Heart left ventricle (tissue), 16 donors: Measurements from ENCODE around the gene VCL. TPM values are rescaled to one million over a fixed set of nuclear protein-coding genes. Genes with fewer than 3 reads are reported as not detected.

Experiments used
- ATAC-seq, 4 donors: fragments of 200-7000 bp; cut with Tn5 transposase; one replicate each; pipeline ENCODE4 v1.9.1; 2020 to 2022; ENCODE audit warnings: moderate library complexity in 4 of 4, mild to moderate bottlenecking in 3 of 4, moderate number of reproducible peaks in 1 of 4
- DNase-seq, 5 donors: peaks; one replicate each; pipeline ENCODE4 v3.0.0-alpha.2; 2020
- H3K27ac ChIP-seq, 12 donors: fragments of 200-600 bp; sonication (generic) in 4 of 12; one replicate each; pipeline versions ENCODE4 v1.5.0 to v1.8.0; 2016 to 2022; ENCODE audit warnings: mild to moderate bottlenecking in 2 of 12
- H3K27me3 ChIP-seq, 9 donors: fragments of 200-600 bp; sonication (generic) in 2 of 9; one replicate each; pipeline versions ENCODE4 v1.5.1 to v1.8.0; 2016 to 2022; ENCODE audit warnings: mild to moderate bottlenecking in 3 of 9
- H3K36me3 ChIP-seq, 9 donors: fragments of 200-600 bp; sonication (generic) in 2 of 9; one replicate each; pipeline versions ENCODE4 v1.5.0 to v1.8.0; 2018 to 2022; ENCODE audit warnings: mild to moderate bottlenecking in 2 of 9
- H3K4me1 ChIP-seq, 12 donors: fragments of 200-600 bp; sonication (generic) in 4 of 12; one replicate each; pipeline versions ENCODE4 v1.5.0 to v1.8.0; 2016 to 2022; ENCODE audit warnings: mild to moderate bottlenecking in 3 of 12
- H3K4me3 ChIP-seq, 12 donors: fragments of 200-600 bp; sonication (generic) in 4 of 12; one replicate each; pipeline versions ENCODE4 v1.5.0 to v1.8.0; 2017 to 2022; ENCODE audit warnings: mild to moderate bottlenecking in 9 of 12, moderate library complexity in 4 of 12
- H3K9me3 ChIP-seq, 12 donors: fragments of 200-600 bp; sonication (generic) in 4 of 12; one replicate each; pipeline versions ENCODE4 v1.5.0 to v1.8.0; 2016 to 2022; ENCODE audit warnings: mild to moderate bottlenecking in 1 of 12
- CTCF ChIP-seq, 12 donors: fragments of 200-600 bp; sonication (generic) in 4 of 12; IDR thresholded peaks; one replicate each; pipeline versions ENCODE4 v1.5.0 to v1.8.0; 2018 to 2022; ENCODE audit warnings: antibody characterized with exemption in 12 of 12, mild to moderate bottlenecking in 5 of 12
- POLR2A ChIP-seq, 2 donors: fragments of 450-650 bp; IDR thresholded peaks; one replicate each; pipeline ENCODE4 v1.6.1; 2017; ENCODE audit warnings: antibody characterized with exemption in 2 of 2, mild to moderate bottlenecking in 2 of 2, moderate library complexity in 2 of 2
- WGBS, 4 donors: extraction: QIAGEN DNeasy Blood & Tissue Kit in 2 of 4; methylation state at CpG; one replicate each; pipeline versions ENCODE4 v1.1.5 to v1.1.7; 2013 to 2018; 5-methylcytosine and 5-hydroxymethylcytosine counted together
- intact Hi-C, 10 donors: fragments of 100-400 bp; cut with DNase I; formaldehyde crosslinking; loops; one replicate each; pipeline versions ENCODE4 v1.11.1 to v1.14.2; 2022
- polyA plus RNA-seq, 2 donors: library from polyadenylated mRNA; stranded (reverse); fragments of 200-250 nt; gene quantifications; one replicate each; pipeline ENCODE4 v1.2.3, GENCODE V29; 2013
- total RNA-seq, 9 donors: library from RNA; depleted of rRNA in 2 of 9; stranded (reverse); fragments of >200 nt in 2 of 9; fragmentation: NEBNext Ultra II Directional in 3 of 9; extraction: Animal tissue kit (Norgen Biotek cat#: 25700) in 3 of 9; gene quantifications; one replicate each; pipeline versions ENCODE4 v1.1.0 to v1.2.4, GENCODE V29; 2016 to 2023
- donor health status: ischemic (EF 13 %, LVEDD 7.1; RV severe dilation, severe dysfunction).
- donor health status: healthy with polysubstance abuse.
- donor health status: DM: no; HTN: yes; CAD: no.
- donor health status: DM: no; HTN: no; CAD: no.
- donor health status: ischemic (EF 25% LVEDD 6.9; RV normal size, moderate dysfunction).
- donor health status: ischemic (EF 25% LVEDD 5.7; RV mildly dilated, moderate dysfunction).
- donor health status: healthy.
- donor health status: DM: yes; HTN: yes; CAD: no.
- donor health status: ischemic (EF 35%, LVEDD 5.7; RV mildly dilated, moderate dysfunction).
- donor health status: nonischemic (EF 11% LVEDD 7.7; RV severe dilation, severe dysfunction).
- donor health status: DM: yes; HTN: yes; CAD: no.
- donor health status: PGD.
- donor health status: ischemic (EF 29% LVEDD 5.4; RV normal size, mild dysfunction).
- donor health status: nonischemic (EF 23%, LVEDD 6.1; RV moderate dilation, normal function).

Gene VCL
- total and polyA plus RNA-seq, 11 donors = 84.5 to 543 (median 273) TPM

- no peak for DNase-seq
- TF ChIP-seq CTCF (IDR thresholded peaks at IDR 0.05) (no peak), POLR2A (IDR thresholded peaks at IDR 0.05) (no peak)
- H3K36me3 ChIP-seq = peaks cover 5 to 99% (median 93%) of the 10 kb centered on the region in 9 donors
- H3K4me1 ChIP-seq = peaks cover 0 to 6% (median 0%) of the 10 kb centered on the region in 12 donors
- H3K9me3 ChIP-seq = no peaks in the 10 kb centered on the region
- no peak overlapping the region for H3K4me3 ChIP-seq
- H3K27me3 ChIP-seq = no peaks in the 10 kb centered on the region
- H3K27ac ChIP-seq = no peak overlapping the region
- ATAC-seq = no peak
- WGBS, 4 donors = 90 to 94% (median 92%) methylated on average over 3 of the region's 3 CpGs
- intact Hi-C loops = no loop called here
Measured at GRCh38 chr10:74092372-74092771, 94.5 kb downstream of the VCL start.

GRCh38 chr10:74093530-74094164 is 95.7 kb downstream of the VCL start:
- peaks cover 9 to 100% (median 99%) of the 10 kb centered on the region in 9 donors for H3K36me3 ChIP-seq
- WGBS, 4 donors = 88 to 96% (median 95%) methylated on average over 4 of the region's 4 CpGs

GRCh38 chr10:74094231-74094630 is 96.3 kb downstream of the VCL start:
- ATAC-seq (no peak), DNase-seq (no peak)
- Histone ChIP-seq H3K4me3 (no peak overlapping the region), H3K27me3 (no peaks in the 10 kb centered on the region), H3K36me3 (peaks cover 9 to 100% (median 99%) of the 10 kb centered on the region in 9 donors), H3K9me3 (no peaks in the 10 kb centered on the region), H3K4me1 (peaks cover 0 to 1% (median 0%) of the 10 kb centered on the region in 12 donors), H3K27ac (no peak overlapping the region)
- intact Hi-C loops = no loop called here
- WGBS, 4 donors = 94 to 95% (median 94%) methylated on average over 6 to 7 of the region's 7 CpGs
- TF ChIP-seq POLR2A (IDR thresholded peaks at IDR 0.05) (no peak), CTCF (IDR thresholded peaks at IDR 0.05) (no peak)

More at GRCh38 chr10:74093530-74094164, 95.7 kb downstream of the VCL start:
- TF ChIP-seq CTCF (IDR thresholded peaks at IDR 0.05) (no peak), POLR2A (IDR thresholded peaks at IDR 0.05) (no peak)
- intact Hi-C loops = no loop called here
- peaks cover 0 to 6% (median 0%) of the 10 kb centered on the region in 12 donors for H3K4me1 ChIP-seq
- DNase-seq (no peak), ATAC-seq (no peak)
- no peak overlapping the region for H3K4me3 ChIP-seq
- no peaks in the 10 kb centered on the region for H3K27me3 ChIP-seq
- no peak overlapping the region for H3K27ac ChIP-seq
- no peaks in the 10 kb centered on the region for H3K9me3 ChIP-seq

GRCh38 chr10:74096777-74097176 is 98.9 kb downstream of the VCL start:
- WGBS, 4 donors = 95 to 97% (median 97%) methylated on average over 2 of the region's 2 CpGs
- no peak for TF ChIP-seq CTCF (IDR thresholded peaks at IDR 0.05)
- TF ChIP-seq POLR2A (IDR thresholded peaks at IDR 0.05) = no peak
- Histone ChIP-seq H3K27ac (no peak overlapping the region), H3K36me3 (peaks cover 7 to 100% (median 98%) of the 10 kb centered on the region in 9 donors), H3K4me1 (no peaks in the 10 kb centered on the region), H3K4me3 (no peak overlapping the region), H3K27me3 (no peaks in the 10 kb centered on the region), H3K9me3 (no peaks in the 10 kb centered on the region)
- intact Hi-C loops = no loop called here
- DNase-seq (no peak), ATAC-seq (no peak)
